ENCODE measurements around the gene GRK5.

Gene GRK5

GRCh38 chr10:119443441-119443840, 236.1 kb downstream of the GRK5 start:
- Histone ChIP-seq H3K27ac (no peak overlapping the region), H3K4me1 (peaks cover 2% of the 10 kb centered on the region), H3K79me2 (peaks cover 3% of the 10 kb centered on the region), H3K4me3 (ENCODE audit: low read depth, low read length) (no peak overlapping the region), H3K9ac (no peak overlapping the region), H3K9me3 (ENCODE audit: control insufficient read depth, low read length) (no peaks in the 10 kb centered on the region), H3K36me3 (ENCODE audit: control insufficient read depth, insufficient read depth, low read length) (no peaks in the 10 kb centered on the region), H3K27me3 (ENCODE audit: control insufficient read depth, insufficient read depth, low read length) (no peaks in the 10 kb centered on the region), H3K4me2 (ENCODE audit: low read length) (no peak overlapping the region), H2AFZ (no peak overlapping the region)
- TF ChIP-seq CTCF (IDR thresholded peaks at IDR 0.05): no peak

DNA sequence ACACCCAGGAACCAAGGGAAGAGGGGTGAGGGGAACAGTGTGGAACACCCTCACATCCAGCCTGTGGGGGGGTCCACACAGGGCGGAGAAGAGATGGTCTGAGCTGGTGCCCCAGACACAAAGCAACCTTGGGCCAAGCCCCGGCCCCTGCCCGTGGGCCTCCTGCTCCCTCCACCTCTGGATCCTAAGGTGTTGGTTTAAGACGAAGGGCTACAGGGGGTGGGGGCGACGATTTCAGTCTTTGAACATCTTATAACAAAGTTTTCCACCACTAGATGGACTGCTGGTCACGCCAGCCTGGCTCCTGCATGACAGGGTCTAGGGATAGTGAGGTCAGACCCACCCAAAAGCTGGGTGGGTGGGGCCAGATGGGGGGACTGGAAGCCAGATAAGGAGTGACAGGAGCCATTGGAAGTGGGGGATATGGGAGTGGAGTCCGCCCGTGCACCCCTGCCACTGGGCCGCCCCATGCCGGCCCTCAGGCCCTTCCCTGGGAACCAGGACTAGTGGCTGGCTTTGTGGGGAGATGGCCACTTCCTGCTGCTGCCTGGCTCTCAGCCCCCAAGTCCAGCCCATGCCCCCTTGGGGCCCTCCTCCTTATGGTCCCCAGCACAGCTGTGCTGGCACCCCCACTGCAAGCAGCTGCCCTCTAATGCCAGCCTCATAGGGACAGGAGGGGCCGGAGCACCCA, 236.7 kb downstream of the GRK5 start:
- Histone ChIP-seq H2AFZ (no peak overlapping the region), H3K4me2 (ENCODE audit: low read length) (no peak overlapping the region), H3K79me2 (peaks cover 3% of the 10 kb centered on the region), H3K9me3 (ENCODE audit: control insufficient read depth, low read length) (no peaks in the 10 kb centered on the region), H3K9ac (no peak overlapping the region), H3K27ac (no peak overlapping the region), H3K4me1 (peaks cover 2% of the 10 kb centered on the region), H3K36me3 (ENCODE audit: control insufficient read depth, insufficient read depth, low read length) (no peaks in the 10 kb centered on the region), H3K4me3 (ENCODE audit: low read depth, low read length) (no peak overlapping the region), H3K27me3 (ENCODE audit: control insufficient read depth, insufficient read depth, low read length) (no peaks in the 10 kb centered on the region)
- TF ChIP-seq CTCF (IDR thresholded peaks at IDR 0.05): no peak

DNA sequence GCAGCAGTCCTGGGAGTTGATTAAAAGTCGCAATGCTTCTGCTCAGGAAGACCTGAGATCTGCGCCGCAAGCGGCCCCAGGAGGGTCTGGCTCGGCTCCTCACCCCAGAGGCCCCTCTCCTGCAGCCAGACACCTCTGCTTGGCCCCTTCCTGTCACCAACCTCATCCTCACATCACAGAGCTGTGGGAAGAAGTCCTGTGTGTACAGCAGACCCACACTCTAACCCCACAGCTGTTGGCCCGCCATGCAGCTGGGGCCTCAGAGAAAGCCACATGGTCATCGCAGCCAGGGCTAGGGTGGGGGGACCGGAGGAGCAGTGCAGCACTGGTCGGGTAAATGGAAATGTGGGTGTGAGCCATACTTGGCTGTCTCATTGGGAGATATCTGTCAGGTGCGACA, 237.5 kb downstream of the GRK5 start:
- no peak overlapping the region for H3K9ac ChIP-seq
- H2AFZ ChIP-seq: no peak overlapping the region
- no peak overlapping the region for H3K27ac ChIP-seq
- H3K27me3 ChIP-seq (ENCODE audit: control insufficient read depth, insufficient read depth, low read length): no peaks in the 10 kb centered on the region
- H3K36me3 ChIP-seq (ENCODE audit: control insufficient read depth, insufficient read depth, low read length): no peaks in the 10 kb centered on the region
- peaks cover 2% of the 10 kb centered on the region for H3K4me1 ChIP-seq
- H3K9me3 ChIP-seq (ENCODE audit: control insufficient read depth, low read length): no peaks in the 10 kb centered on the region
- peaks cover 3% of the 10 kb centered on the region for H3K79me2 ChIP-seq
- no peak overlapping the region for H3K4me3 ChIP-seq (ENCODE audit: low read depth, low read length)
- H3K4me2 ChIP-seq (ENCODE audit: low read length): no peak overlapping the region
- no peak for TF ChIP-seq CTCF (IDR thresholded peaks at IDR 0.05)

DNA sequence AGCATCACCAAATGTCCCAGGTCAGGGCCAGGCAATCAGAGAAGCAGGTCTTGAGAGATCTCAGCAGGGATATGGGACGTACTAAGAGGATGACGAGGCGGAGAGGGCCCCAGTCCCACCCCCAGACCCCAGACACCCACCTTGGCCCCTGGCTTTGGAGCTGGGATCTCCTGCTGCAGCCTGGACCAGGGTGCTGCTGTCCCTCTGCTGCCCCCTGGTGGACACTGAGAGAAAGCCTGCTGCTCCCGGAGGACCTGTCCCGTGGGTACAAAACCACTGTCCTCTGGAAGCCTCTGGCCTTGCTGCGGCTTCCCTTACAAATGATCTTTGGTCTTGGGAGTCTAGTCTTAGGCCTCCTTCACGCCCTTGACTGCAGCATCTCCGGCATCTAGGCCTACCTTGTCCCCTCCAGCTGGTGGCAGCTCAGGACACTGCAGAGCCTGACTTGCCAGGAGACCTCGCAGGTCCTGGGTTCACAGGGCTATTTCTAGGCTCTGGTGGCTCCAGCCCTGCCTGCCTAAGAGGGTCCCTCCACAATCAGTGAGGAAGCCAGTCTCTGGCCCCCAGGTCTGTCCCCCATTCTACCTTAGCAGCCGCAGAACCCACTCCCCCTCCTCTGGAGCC, 238.1 kb downstream of the GRK5 start:
- no peak overlapping the region for H3K27ac ChIP-seq
- H3K9me3 ChIP-seq (ENCODE audit: control insufficient read depth, low read length): no peaks in the 10 kb centered on the region
- H3K4me1 ChIP-seq: peaks cover 2% of the 10 kb centered on the region
- H2AFZ ChIP-seq: no peak overlapping the region
- no peak overlapping the region for H3K4me3 ChIP-seq (ENCODE audit: low read depth, low read length)
- no peak overlapping the region for H3K9ac ChIP-seq
- H3K79me2 ChIP-seq: peaks cover 3% of the 10 kb centered on the region
- H3K36me3 ChIP-seq (ENCODE audit: control insufficient read depth, insufficient read depth, low read length): no peaks in the 10 kb centered on the region
- H3K27me3 ChIP-seq (ENCODE audit: control insufficient read depth, insufficient read depth, low read length): no peaks in the 10 kb centered on the region
- peak; percentile 96 for TF ChIP-seq CTCF (IDR thresholded peaks at IDR 0.05)
- H3K4me2 ChIP-seq (ENCODE audit: low read length): no peak overlapping the region

- Histone ChIP-seq H3K27me3 (ENCODE audit: control insufficient read depth, insufficient read depth, low read length) (no peaks in the 10 kb centered on the region), H3K4me2 (ENCODE audit: low read length) (no peak overlapping the region), H3K36me3 (ENCODE audit: control insufficient read depth, insufficient read depth, low read length) (no peaks in the 10 kb centered on the region), H3K4me1 (peaks cover 2% of the 10 kb centered on the region), H3K79me2 (peaks cover 3% of the 10 kb centered on the region), H3K9ac (no peak overlapping the region), H3K27ac (no peak overlapping the region), H3K4me3 (ENCODE audit: low read depth, low read length) (no peak overlapping the region), H3K9me3 (ENCODE audit: control insufficient read depth, low read length) (no peaks in the 10 kb centered on the region), H2AFZ (no peak overlapping the region)
- TF ChIP-seq CTCF (IDR thresholded peaks at IDR 0.05): no peak
Measured at GRCh38 chr10:119445935-119446317, 238.6 kb downstream of the GRK5 start.
